ENCODE measurements around the gene TOB1.

The TOB1 gene

DNA sequence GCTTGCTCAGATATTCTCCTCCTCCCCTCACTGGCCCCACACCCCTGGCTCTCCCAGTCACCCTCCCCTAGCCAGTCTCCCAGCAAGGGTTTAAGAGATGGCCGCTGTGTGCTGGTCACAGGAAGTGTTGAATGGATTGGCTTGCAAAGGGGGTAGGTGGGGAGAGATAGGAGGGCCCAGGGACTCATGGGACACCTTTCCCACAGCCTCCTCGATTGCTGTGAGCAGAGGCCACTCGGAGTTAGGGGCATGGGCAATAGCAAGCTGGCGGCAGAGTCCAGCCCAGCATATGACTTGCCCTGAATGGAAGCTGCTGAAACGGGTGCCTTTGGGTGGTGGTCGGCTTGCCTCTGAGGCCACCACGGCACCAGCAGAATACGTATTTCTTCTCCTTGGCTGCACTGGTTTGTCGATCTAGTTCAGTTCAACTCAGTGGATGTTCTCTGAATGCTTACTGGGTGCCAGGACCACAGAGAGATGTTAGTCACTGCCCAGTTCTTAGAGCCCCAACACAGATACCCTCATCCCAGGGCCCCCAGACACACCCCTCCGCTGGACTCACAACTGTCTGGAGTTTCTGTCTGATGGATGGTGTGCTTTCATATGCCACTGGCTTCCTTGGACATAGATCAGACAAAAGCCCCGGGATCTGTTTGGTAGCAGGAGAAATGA, 24.7 kb downstream of the TOB1 start:
- H3K4me3 ChIP-seq (ENCODE audit: low read length) = no peak overlapping the region
- no peaks in the 10 kb centered on the region for H3K36me3 ChIP-seq (ENCODE audit: insufficient read depth, low read length)
- peaks cover 7% of the 10 kb centered on the region for H3K27me3 ChIP-seq (ENCODE audit: control insufficient read depth, insufficient read depth, low read length)
- peaks cover 7% of the 10 kb centered on the region for H3K4me1 ChIP-seq (ENCODE audit: control insufficient read depth, insufficient read depth, low read length)
- H3K9me3 ChIP-seq (replicated peaks; ENCODE audit: low read length) = no peaks in the 10 kb centered on the region
- no peak overlapping the region for H3K4me2 ChIP-seq (ENCODE audit: low read length)
- no peak overlapping the region for H3K9ac ChIP-seq (ENCODE audit: low read depth, low read length)

DNA sequence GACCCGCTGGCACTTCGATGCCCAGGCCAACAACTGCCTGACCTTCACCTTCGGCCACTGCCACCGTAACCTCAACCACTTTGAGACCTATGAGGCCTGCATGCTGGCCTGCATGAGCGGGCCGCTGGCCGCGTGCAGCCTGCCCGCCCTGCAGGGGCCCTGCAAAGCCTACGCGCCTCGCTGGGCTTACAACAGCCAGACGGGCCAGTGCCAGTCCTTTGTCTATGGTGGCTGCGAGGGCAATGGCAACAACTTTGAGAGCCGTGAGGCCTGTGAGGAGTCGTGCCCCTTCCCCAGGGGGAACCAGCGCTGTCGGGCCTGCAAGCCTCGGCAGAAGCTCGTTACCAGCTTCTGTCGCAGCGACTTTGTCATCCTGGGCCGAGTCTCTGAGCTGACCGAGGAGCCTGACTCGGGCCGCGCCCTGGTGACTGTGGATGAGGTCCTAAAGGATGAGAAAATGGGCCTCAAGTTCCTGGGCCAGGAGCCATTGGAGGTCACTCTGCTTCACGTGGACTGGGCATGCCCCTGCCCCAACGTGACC, 25.8 kb downstream of the TOB1 start:
- peaks cover 7% of the 10 kb centered on the region for H3K27me3 ChIP-seq (ENCODE audit: control insufficient read depth, insufficient read depth, low read length)

DNA sequence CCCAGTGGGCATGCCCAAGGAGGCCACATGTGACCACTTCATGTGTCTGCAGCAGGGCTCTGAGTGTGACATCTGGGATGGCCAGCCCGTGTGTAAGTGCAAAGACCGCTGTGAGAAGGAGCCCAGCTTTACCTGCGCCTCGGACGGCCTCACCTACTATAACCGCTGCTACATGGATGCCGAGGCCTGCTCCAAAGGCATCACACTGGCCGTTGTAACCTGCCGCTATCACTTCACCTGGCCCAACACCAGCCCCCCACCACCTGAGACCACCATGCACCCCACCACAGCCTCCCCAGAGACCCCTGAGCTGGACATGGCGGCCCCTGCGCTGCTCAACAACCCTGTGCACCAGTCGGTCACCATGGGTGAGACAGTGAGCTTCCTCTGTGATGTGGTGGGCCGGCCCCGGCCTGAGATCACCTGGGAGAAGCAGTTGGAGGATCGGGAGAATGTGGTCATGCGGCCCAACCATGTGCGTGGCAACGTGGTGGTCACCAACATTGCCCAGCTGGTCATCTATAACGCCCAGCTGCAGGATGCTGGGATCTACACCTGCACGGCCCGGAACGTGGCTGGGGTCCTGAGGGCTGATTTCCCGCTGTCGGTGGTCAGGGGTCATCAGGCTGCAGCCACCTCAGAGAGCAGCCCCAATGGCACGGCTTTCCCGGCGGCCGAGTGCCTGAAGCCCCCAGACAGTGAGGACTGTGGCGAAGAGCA, 26.4 kb downstream of the TOB1 start:
- Histone ChIP-seq H3K9me3 (replicated peaks; ENCODE audit: low read length) (no peaks in the 10 kb centered on the region), H3K4me3 (ENCODE audit: low read length) (no peak overlapping the region), H3K4me1 (ENCODE audit: control insufficient read depth, insufficient read depth, low read length) (peaks cover 9% of the 10 kb centered on the region), H3K4me2 (ENCODE audit: low read length) (no peak overlapping the region), H3K27me3 (ENCODE audit: control insufficient read depth, insufficient read depth, low read length) (peaks cover 11% of the 10 kb centered on the region), H3K36me3 (ENCODE audit: insufficient read depth, low read length) (no peaks in the 10 kb centered on the region), H3K9ac (ENCODE audit: low read depth, low read length) (no peak overlapping the region)

More for the DNA sequence above, 25.8 kb downstream of the TOB1 start:
- no peaks in the 10 kb centered on the region for H3K36me3 ChIP-seq (ENCODE audit: insufficient read depth, low read length)
- H3K9ac ChIP-seq (ENCODE audit: low read depth, low read length) = no peak overlapping the region
- no peak overlapping the region for H3K4me3 ChIP-seq (ENCODE audit: low read length)
- H3K4me2 ChIP-seq (ENCODE audit: low read length) = no peak overlapping the region
- peaks cover 5% of the 10 kb centered on the region for H3K4me1 ChIP-seq (ENCODE audit: control insufficient read depth, insufficient read depth, low read length)
- no peaks in the 10 kb centered on the region for H3K9me3 ChIP-seq (replicated peaks; ENCODE audit: low read length)

DNA sequence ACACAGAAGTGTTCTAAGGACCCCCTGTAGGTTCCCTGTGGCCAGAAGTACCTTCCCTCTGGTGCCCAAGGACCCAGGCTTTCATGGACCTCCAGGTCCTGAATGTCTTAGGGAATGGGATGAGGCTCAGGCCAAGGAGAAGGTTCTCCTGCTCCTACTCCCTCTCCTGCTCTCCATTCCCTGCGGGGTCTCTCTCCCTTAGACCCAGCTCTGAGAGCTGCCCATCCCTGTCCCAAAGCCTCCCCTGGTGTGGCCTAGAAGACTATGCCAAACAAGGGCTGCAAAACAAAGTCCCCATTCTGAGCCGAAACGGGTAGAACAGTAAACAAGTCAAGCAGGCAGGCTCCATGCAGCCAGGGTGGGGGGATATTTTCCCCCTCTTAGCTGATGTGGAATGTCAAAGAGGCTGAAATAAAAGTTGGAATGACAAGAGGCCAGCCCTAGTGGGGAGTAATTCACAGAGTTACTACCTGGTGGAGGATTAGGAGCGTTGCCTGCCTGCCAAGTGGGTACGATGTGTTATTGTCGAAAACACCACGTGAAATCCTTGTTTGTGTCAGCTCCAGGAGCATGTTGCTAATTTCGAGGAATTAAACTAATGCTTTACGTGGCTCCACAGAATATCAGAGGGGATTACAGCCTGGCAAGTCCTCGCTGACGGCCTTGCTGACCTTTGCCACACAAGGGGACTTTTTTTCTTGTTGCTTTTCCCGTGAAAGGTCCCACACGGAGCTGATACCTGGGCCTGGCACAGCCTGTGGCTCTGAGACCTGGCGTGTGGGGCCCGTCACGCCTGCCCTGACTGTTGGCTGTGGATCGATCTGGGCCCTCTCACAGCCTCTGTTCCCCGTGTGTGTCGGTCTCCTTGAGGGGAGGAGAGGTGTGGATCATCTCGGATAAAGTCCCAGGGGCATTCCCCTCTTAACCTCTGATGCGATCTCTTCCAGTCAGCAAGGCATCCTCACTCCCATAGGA, 27.9 kb downstream of the TOB1 start:
- Histone ChIP-seq H3K4me2 (ENCODE audit: low read length) (no peak overlapping the region), H3K4me3 (ENCODE audit: low read length) (no peak overlapping the region), H3K9me3 (replicated peaks; ENCODE audit: low read length) (no peaks in the 10 kb centered on the region), H3K36me3 (ENCODE audit: insufficient read depth, low read length) (no peaks in the 10 kb centered on the region), H3K9ac (ENCODE audit: low read depth, low read length) (no peak overlapping the region), H3K4me1 (ENCODE audit: control insufficient read depth, insufficient read depth, low read length) (peaks cover 14% of the 10 kb centered on the region), H3K27me3 (ENCODE audit: control insufficient read depth, insufficient read depth, low read length) (peaks cover 19% of the 10 kb centered on the region)

DNA sequence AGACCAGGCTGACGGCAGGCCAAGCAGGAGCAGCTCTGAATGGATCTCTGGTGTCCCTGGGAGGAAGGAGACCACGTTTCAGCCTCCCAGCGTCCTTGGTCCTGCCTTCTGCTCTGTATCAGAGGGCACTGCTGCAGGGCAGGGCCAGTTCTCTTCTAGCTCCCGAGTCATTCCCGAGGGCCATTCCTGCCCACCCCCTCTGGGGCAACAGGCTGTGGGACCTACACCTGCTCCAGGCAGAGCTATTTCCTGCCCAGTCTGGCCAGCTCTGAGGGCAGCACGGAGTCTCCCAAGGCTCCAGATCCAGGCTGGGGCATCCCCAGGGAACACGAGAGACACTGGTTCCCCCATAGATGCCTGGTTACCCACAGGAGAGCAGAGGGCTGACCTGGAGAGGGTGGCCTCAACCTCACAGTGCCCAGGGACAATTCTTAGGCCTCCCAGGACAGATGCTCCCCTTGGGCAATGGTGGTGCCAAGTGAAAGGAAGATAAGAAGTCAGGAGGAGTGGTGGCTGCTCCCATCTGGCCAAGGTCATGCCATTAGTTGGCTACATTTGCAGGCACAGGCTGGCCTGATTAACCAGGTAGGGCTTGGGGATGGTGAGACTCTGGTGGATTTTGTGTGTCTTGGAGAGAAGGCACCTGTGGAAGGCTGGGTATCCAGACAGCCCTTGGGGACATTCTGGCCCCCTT, 28.7 kb downstream of the TOB1 start:
- H3K27me3 ChIP-seq (ENCODE audit: control insufficient read depth, insufficient read depth, low read length) = peaks cover 19% of the 10 kb centered on the region
- no peaks in the 10 kb centered on the region for H3K9me3 ChIP-seq (replicated peaks; ENCODE audit: low read length)
- H3K36me3 ChIP-seq (ENCODE audit: insufficient read depth, low read length) = no peaks in the 10 kb centered on the region
- peaks cover 14% of the 10 kb centered on the region for H3K4me1 ChIP-seq (ENCODE audit: control insufficient read depth, insufficient read depth, low read length)
- no peak overlapping the region for H3K4me3 ChIP-seq (ENCODE audit: low read length)
- H3K4me2 ChIP-seq (ENCODE audit: low read length) = no peak overlapping the region
- H3K9ac ChIP-seq (ENCODE audit: low read depth, low read length) = no peak overlapping the region

DNA sequence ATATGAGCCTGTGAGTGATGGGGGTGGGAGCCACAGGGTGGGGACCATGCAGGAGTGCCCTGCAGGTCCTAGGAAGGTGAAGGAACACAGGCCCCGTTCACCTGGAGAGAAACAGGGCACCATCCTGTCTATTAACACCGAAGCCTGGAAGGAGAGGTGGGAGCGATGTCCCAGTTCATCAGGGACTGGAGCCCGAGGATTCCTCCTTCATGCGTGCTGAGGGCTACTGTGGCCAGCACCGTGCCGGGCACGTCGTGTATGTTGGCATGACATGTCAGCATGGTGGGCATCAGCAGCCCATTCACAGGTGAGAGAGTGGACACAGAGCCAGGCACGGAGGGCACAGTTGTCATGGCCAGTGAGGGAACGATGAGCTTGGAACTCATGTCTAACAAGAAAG, 29.3 kb downstream of the TOB1 start:
- Histone ChIP-seq H3K4me1 (ENCODE audit: control insufficient read depth, insufficient read depth, low read length) (peaks cover 14% of the 10 kb centered on the region), H3K27me3 (ENCODE audit: control insufficient read depth, insufficient read depth, low read length) (peaks cover 19% of the 10 kb centered on the region), H3K4me3 (ENCODE audit: low read length) (no peak overlapping the region), H3K9ac (ENCODE audit: low read depth, low read length) (no peak overlapping the region), H3K4me2 (ENCODE audit: low read length) (no peak overlapping the region), H3K9me3 (replicated peaks; ENCODE audit: low read length) (no peaks in the 10 kb centered on the region), H3K36me3 (ENCODE audit: insufficient read depth, low read length) (no peaks in the 10 kb centered on the region)

DNA sequence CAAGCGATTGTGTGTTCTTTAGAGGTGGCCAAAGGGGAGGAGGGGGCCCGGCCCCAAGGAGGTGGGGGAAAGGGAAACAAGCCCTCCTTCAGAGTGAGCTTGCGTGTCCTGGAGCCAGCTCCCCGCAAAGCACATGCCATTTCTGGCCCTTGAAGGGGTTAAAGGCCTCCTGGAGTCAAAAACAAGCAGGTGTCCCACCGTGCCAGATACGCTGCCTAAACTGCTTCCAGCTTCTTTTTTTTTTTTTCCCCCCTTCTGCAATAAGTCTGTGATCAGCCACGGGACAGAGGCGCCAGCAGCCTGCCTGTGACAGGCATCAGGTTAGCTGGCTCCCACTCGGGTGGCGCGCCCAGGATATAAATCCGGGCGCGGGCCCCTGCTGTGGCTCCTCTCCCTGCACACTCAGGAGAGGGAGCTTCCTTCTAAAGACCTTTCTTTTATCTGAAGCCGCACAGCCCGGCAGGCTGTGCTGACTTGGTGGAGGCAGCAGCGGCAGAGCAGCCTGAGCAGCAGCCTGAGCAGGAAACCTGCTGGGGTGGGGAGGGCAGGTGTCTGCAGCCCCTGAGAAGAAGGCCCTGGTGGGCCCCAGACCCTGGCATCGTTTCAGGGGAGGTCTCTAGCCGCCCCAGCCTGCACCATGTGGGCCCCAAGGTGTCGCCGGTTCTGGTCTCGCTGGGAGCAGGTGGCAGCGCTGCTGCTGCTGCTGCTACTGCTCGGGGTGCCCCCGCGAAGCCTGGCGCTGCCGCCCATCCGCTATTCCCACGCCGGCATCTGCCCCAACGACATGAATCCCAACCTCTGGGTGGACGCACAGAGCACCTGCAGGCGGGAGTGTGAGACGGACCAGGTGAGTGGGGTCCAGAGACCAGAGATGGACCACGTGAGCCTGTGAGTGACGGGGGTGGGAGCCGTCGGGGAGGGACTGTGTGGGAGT, 30.6 kb downstream of the TOB1 start, which contains the start of gene WFIKKN2:
Gene WFIKKN2, plus strand, starts transcription at position 286 of the 934 bp plus-strand sequence. Its CDS starts 352 bp downstream, at position 638.
- Histone ChIP-seq H3K27me3 (ENCODE audit: control insufficient read depth, insufficient read depth, low read length) (peaks cover 19% of the 10 kb centered on the region), H3K36me3 (ENCODE audit: insufficient read depth, low read length) (no peaks in the 10 kb centered on the region), H3K9ac (ENCODE audit: low read depth, low read length) (peak within 1 kb of the TSS; percentile 59), H3K9me3 (replicated peaks; ENCODE audit: low read length) (no peaks in the 10 kb centered on the region), H3K4me2 (ENCODE audit: low read length) (peak within 1 kb of the TSS; percentile 85), H3K4me3 (ENCODE audit: low read length) (peak within 1 kb of the TSS; percentile 60), H3K4me1 (ENCODE audit: control insufficient read depth, insufficient read depth, low read length) (peaks cover 14% of the 10 kb centered on the region)

DNA sequence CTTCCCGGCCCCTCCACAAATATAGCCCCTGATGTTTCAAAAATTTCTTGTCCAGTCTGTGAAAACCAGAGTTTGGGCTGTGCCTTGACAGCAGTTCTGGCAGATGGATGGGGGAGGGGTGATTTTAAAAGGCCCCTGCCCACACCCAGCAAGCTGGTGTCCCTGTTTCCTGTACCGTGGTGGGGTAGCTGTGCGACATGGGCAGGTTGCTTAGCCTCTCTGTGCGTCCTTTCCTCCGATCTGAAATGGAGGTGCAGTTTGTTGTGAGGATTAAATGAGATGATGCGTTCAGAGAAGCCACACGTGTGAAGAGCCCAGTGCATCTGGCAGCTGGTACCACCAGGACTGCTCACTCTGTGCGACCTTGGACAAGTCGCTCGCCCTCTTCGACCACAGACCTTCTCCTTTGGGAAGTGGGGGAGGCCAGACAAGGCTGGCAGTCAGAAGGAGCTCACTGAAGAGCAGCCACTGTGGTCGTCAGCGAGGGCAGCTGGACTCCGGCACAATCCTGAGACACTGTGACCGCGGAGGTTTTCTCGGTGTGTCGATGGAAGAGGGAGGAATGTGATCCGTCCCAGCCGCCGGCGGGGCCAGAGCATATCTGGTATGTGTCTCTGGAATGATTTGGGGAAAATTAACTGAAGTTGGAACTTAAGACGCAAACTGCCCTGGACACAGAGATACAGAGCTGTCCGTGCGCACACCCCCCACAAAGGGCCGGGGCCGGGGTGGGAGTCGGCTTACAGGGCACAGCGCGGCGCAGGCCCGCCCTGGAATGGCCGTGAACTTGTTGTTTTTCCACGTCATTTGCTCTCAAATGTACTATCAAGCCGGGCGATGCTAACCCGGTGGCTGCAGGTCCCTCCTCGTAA, 31.5 kb downstream of the TOB1 start:
- Histone ChIP-seq H3K9me3 (replicated peaks; ENCODE audit: low read length) (no peaks in the 10 kb centered on the region), H3K4me1 (ENCODE audit: control insufficient read depth, insufficient read depth, low read length) (peaks cover 14% of the 10 kb centered on the region), H3K9ac (ENCODE audit: low read depth, low read length) (peak overlapping the region; percentile 59), H3K4me3 (ENCODE audit: low read length) (peak overlapping the region; percentile 60), H3K36me3 (ENCODE audit: insufficient read depth, low read length) (no peaks in the 10 kb centered on the region), H3K4me2 (ENCODE audit: low read length) (peak overlapping the region; percentile 85), H3K27me3 (ENCODE audit: control insufficient read depth, insufficient read depth, low read length) (peaks cover 19% of the 10 kb centered on the region)

DNA sequence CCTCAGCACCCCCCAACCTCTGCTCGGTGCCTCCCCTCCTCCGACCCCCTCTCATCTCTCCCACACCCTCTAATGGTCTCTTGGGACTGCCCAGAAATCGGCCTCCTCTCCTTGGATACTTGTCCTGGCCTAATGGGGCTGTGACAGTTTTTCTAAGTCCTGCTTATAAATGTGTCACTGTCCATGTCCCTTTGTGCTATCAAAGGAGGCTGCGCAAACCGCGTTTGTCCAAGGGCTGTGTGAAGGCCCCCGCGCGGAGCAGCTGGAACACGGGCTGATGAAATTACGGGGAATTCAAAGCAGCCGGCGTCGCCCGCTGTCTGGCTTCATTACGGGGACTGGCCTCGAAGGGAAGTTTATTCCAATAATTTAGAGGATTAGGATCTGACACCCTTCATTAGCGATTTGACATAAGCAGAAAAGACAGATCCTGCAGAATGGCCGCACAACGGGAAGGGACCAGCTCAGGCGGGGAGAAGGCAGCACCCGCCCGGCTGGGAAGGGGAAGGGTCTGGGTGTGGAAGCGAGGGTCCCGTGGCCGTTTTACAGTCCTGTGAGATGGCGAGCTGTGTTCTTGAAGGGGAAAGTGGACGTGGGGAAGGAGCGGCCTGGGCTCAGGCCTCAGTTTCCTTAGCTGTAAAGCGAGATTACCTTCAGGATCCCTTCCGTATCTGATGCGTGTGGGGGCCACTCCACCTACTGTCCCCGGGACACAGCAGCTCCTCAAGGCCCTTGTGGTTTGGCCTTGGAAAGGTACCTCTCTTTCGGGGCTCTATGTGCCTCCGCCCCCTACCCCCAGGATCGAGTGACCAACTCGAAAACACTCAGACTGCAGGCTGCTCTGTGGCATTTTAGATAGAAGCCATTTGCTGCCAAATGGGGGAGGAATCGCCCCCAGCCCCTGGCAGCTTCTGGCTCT, 32.4 kb downstream of the TOB1 start:
- Histone ChIP-seq H3K27me3 (ENCODE audit: control insufficient read depth, insufficient read depth, low read length) (peaks cover 20% of the 10 kb centered on the region), H3K4me1 (ENCODE audit: control insufficient read depth, insufficient read depth, low read length) (peaks cover 14% of the 10 kb centered on the region), H3K4me3 (ENCODE audit: low read length) (no peak overlapping the region), H3K9ac (ENCODE audit: low read depth, low read length) (no peak overlapping the region), H3K36me3 (ENCODE audit: insufficient read depth, low read length) (no peaks in the 10 kb centered on the region), H3K4me2 (ENCODE audit: low read length) (no peak overlapping the region), H3K9me3 (replicated peaks; ENCODE audit: low read length) (no peaks in the 10 kb centered on the region)

Data from skeletal muscle satellite cell (primary cell).